ENCODE data around the gene KCNQ5.

The KCNQ5 gene

GRCh38 chr6:72616406-72617015 lies 5.4 kb upstream of the KCNQ5 start:
- no peak overlapping the region for H3K9ac ChIP-seq (ENCODE audit: low read length)
- no peak overlapping the region; the same call in 1 of the 2 replicates for H3K4me2 ChIP-seq (ENCODE audit: low read length)
- no peaks in the 10 kb centered on the region for H3K9me2 ChIP-seq (ENCODE audit: low read depth, low read length)
- H4K20me1 ChIP-seq (ENCODE audit: insufficient read depth, low read length): no peaks in the 10 kb centered on the region
- no peaks in the 10 kb centered on the region for H3K79me2 ChIP-seq (ENCODE audit: insufficient read depth, low read length)
- TF ChIP-seq, protein P1, sequence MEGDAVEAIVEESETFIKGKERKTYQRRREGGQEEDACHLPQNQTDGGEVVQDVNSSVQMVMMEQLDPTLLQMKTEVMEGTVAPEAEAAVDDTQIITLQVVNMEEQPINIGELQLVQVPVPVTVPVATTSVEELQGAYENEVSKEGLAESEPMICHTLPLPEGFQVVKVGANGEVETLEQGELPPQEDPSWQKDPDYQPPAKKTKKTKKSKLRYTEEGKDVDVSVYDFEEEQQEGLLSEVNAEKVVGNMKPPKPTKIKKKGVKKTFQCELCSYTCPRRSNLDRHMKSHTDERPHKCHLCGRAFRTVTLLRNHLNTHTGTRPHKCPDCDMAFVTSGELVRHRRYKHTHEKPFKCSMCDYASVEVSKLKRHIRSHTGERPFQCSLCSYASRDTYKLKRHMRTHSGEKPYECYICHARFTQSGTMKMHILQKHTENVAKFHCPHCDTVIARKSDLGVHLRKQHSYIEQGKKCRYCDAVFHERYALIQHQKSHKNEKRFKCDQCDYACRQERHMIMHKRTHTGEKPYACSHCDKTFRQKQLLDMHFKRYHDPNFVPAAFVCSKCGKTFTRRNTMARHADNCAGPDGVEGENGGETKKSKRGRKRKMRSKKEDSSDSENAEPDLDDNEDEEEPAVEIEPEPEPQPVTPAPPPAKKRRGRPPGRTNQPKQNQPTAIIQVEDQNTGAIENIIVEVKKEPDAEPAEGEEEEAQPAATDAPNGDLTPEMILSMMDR (IDR thresholded peaks at IDR 0.05; ENCODE audit: low read length): peak; percentile 81
- TF ChIP-seq EZH2 (IDR thresholded peaks at IDR 0.05; ENCODE audit: borderline replicate concordance, low read length): no peak
- no peaks in the 10 kb centered on the region for H3K27me3 ChIP-seq (ENCODE audit: insufficient read depth, low read length)
- no peak overlapping the region for H2AFZ ChIP-seq (ENCODE audit: low read length)
- H3F3A ChIP-seq (ENCODE audit: insufficient read depth, low read length): no peaks in the 10 kb centered on the region
- H3K36me3 ChIP-seq (ENCODE audit: insufficient read depth, low read length): no peaks in the 10 kb centered on the region
- H3K4me1 ChIP-seq (ENCODE audit: insufficient read depth, low read length, severe bottlenecking): peaks cover 21% of the 10 kb centered on the region
- H3K9me3 ChIP-seq (ENCODE audit: low read length): no peaks in the 10 kb centered on the region
- H3K4me3 ChIP-seq (ENCODE audit: low read depth, low read length, poor library complexity, severe bottlenecking): no peak overlapping the region
- H3K27ac ChIP-seq (ENCODE audit: low read depth, low read length, poor library complexity, severe bottlenecking): no peak overlapping the region

- Histone ChIP-seq H3F3A (ENCODE audit: insufficient read depth, low read length) (no peaks in the 10 kb centered on the region), H3K4me2 (ENCODE audit: low read length) (no peak overlapping the region)
- TF ChIP-seq, protein P1 (IDR thresholded peaks at IDR 0.05; ENCODE audit: low read length): no peak
- no peak for TF ChIP-seq EZH2 (IDR thresholded peaks at IDR 0.05; ENCODE audit: borderline replicate concordance, low read length)
These were observed 4.1 kb upstream of the KCNQ5 start for GRCh38 chr6:72617721-72618120.

GRCh38 chr6:72619883-72620696 lies 1.8 kb upstream of the KCNQ5 start:
- peak overlapping the region; percentile 80 for H3K4me3 ChIP-seq (ENCODE audit: low read depth, low read length, poor library complexity, severe bottlenecking)
- no peaks in the 10 kb centered on the region for H4K20me1 ChIP-seq (ENCODE audit: insufficient read depth, low read length)
- no peaks in the 10 kb centered on the region for H3K9me2 ChIP-seq (ENCODE audit: low read depth, low read length)
- H3K36me3 ChIP-seq (ENCODE audit: insufficient read depth, low read length): no peaks in the 10 kb centered on the region
- peak overlapping the region; percentile 93 for H3K27ac ChIP-seq (ENCODE audit: low read depth, low read length, poor library complexity, severe bottlenecking)
- H3K4me2 ChIP-seq (ENCODE audit: low read length): peak overlapping the region; percentile 79
- peak overlapping the region; percentile 95 for H3K9ac ChIP-seq (ENCODE audit: low read length)
- H3K79me2 ChIP-seq (ENCODE audit: insufficient read depth, low read length): peaks cover 18% of the 10 kb centered on the region
- H3K4me1 ChIP-seq (ENCODE audit: insufficient read depth, low read length, severe bottlenecking): peaks cover 38% of the 10 kb centered on the region
- no peak overlapping the region for H2AFZ ChIP-seq (ENCODE audit: low read length)
- H3K27me3 ChIP-seq (ENCODE audit: insufficient read depth, low read length): no peaks in the 10 kb centered on the region
- H3F3A ChIP-seq (ENCODE audit: insufficient read depth, low read length): no peaks in the 10 kb centered on the region
- H3K9me3 ChIP-seq (ENCODE audit: low read length): no peaks in the 10 kb centered on the region
- TF ChIP-seq, protein P1 (IDR thresholded peaks at IDR 0.05; ENCODE audit: low read length): no peak
- no peak for TF ChIP-seq EZH2 (IDR thresholded peaks at IDR 0.05; ENCODE audit: borderline replicate concordance, low read length)

More at GRCh38 chr6:72617721-72618120, 4.1 kb upstream of the KCNQ5 start:
- H3K9me2 ChIP-seq (ENCODE audit: low read depth, low read length): no peaks in the 10 kb centered on the region
- no peak overlapping the region for H3K27ac ChIP-seq (ENCODE audit: low read depth, low read length, poor library complexity, severe bottlenecking)
- no peaks in the 10 kb centered on the region for H3K9me3 ChIP-seq (ENCODE audit: low read length)
- H3K79me2 ChIP-seq (ENCODE audit: insufficient read depth, low read length): no peaks in the 10 kb centered on the region
- H3K36me3 ChIP-seq (ENCODE audit: insufficient read depth, low read length): no peaks in the 10 kb centered on the region
- H3K27me3 ChIP-seq (ENCODE audit: insufficient read depth, low read length): no peaks in the 10 kb centered on the region
- no peak overlapping the region for H3K4me3 ChIP-seq (ENCODE audit: low read depth, low read length, poor library complexity, severe bottlenecking)
- no peaks in the 10 kb centered on the region for H4K20me1 ChIP-seq (ENCODE audit: insufficient read depth, low read length)
- H3K9ac ChIP-seq (ENCODE audit: low read length): no peak overlapping the region
- peaks cover 21% of the 10 kb centered on the region for H3K4me1 ChIP-seq (ENCODE audit: insufficient read depth, low read length, severe bottlenecking)
- H2AFZ ChIP-seq (ENCODE audit: low read length): no peak overlapping the region
